KOPT-K1 (cell line): ENCODE results near the gene PRKN.

Experiments used
- H3K27ac ChIP-seq: fragments of 200-600 bp; sonication (generic); 2 replicates; pipeline ENCODE4 v1.5.1; 2016; ENCODE audit warnings: antibody characterized with exemption, mild to moderate bottlenecking, low read depth, low read length; ENCODE audit not compliant: poor library complexity, severe bottlenecking
- H3K36me3 ChIP-seq: fragments of 200-600 bp; sonication (generic); 2 replicates; pipeline ENCODE4 v1.5.1; 2017; ENCODE audit warnings: antibody characterized with exemption, mild to moderate bottlenecking, low read length, moderate library complexity; ENCODE audit not compliant: insufficient read depth
- H3K9me3 ChIP-seq: fragments of 200-600 bp; sonication (generic); 2 replicates; pipeline ENCODE4 v1.5.1; 2017; ENCODE audit warnings: antibody characterized with exemption, low read length, mild to moderate bottlenecking; ENCODE audit not compliant: insufficient read depth, poor library complexity, severe bottlenecking

The PRKN gene

GRCh38 chr6:161575523-161576254 is 1151.9 kb downstream of the PRKN start:
- Histone ChIP-seq H3K27ac (no peak overlapping the region), H3K9me3 (no peaks in the 10 kb centered on the region), H3K36me3 (no peaks in the 10 kb centered on the region)

- H3K9me3 ChIP-seq = no peaks in the 10 kb centered on the region
- no peaks in the 10 kb centered on the region for H3K36me3 ChIP-seq
- H3K27ac ChIP-seq = no peak overlapping the region
These were observed 1158.6 kb downstream of the PRKN start for GRCh38 chr6:161568885-161569456.

GRCh38 chr6:161564952-161565351 is 1162.6 kb downstream of the PRKN start:
- Histone ChIP-seq H3K36me3 (no peaks in the 10 kb centered on the region), H3K27ac (no peak overlapping the region), H3K9me3 (no peaks in the 10 kb centered on the region)

- no peaks in the 10 kb centered on the region for H3K9me3 ChIP-seq
- H3K27ac ChIP-seq = no peak overlapping the region
- H3K36me3 ChIP-seq = no peaks in the 10 kb centered on the region
These were observed 1165.7 kb downstream of the PRKN start for GRCh38 chr6:161561908-161562307.

GRCh38 chr6:161557333-161558107 is 1170.0 kb downstream of the PRKN start:
- no peak overlapping the region for H3K27ac ChIP-seq
- H3K9me3 ChIP-seq = peaks cover 5% of the 10 kb centered on the region

GRCh38 chr6:161554883-161555282 is 1172.7 kb downstream of the PRKN start:
- no peaks in the 10 kb centered on the region for H3K36me3 ChIP-seq
- H3K9me3 ChIP-seq = peaks cover 5% of the 10 kb centered on the region
- no peak overlapping the region for H3K27ac ChIP-seq

More at GRCh38 chr6:161557333-161558107, 1170.0 kb downstream of the PRKN start:
- no peaks in the 10 kb centered on the region for H3K36me3 ChIP-seq

- no peak overlapping the region for H3K27ac ChIP-seq
- H3K9me3 ChIP-seq = peaks cover under 1% of the 10 kb centered on the region
- no peaks in the 10 kb centered on the region for H3K36me3 ChIP-seq
These were observed 1177.5 kb downstream of the PRKN start for GRCh38 chr6:161549977-161550655.

- Histone ChIP-seq H3K9me3 (no peaks in the 10 kb centered on the region), H3K36me3 (no peaks in the 10 kb centered on the region), H3K27ac (no peak overlapping the region)
These were observed 1178.8 kb downstream of the PRKN start for GRCh38 chr6:161548713-161549296.

GRCh38 chr6:161547617-161548016 is 1179.9 kb downstream of the PRKN start:
- H3K27ac ChIP-seq = no peak overlapping the region
- no peaks in the 10 kb centered on the region for H3K9me3 ChIP-seq
- no peaks in the 10 kb centered on the region for H3K36me3 ChIP-seq

GRCh38 chr6:161546632-161547031 is 1180.9 kb downstream of the PRKN start:
- H3K9me3 ChIP-seq = no peaks in the 10 kb centered on the region
- no peak overlapping the region for H3K27ac ChIP-seq
- H3K36me3 ChIP-seq = no peaks in the 10 kb centered on the region

GRCh38 chr6:161545741-161546140 is 1181.8 kb downstream of the PRKN start:
- Histone ChIP-seq H3K9me3 (no peaks in the 10 kb centered on the region), H3K36me3 (no peaks in the 10 kb centered on the region), H3K27ac (no peak overlapping the region)

GRCh38 chr6:161544801-161545480 is 1182.6 kb downstream of the PRKN start:
- no peaks in the 10 kb centered on the region for H3K36me3 ChIP-seq
- no peaks in the 10 kb centered on the region for H3K9me3 ChIP-seq
- no peak overlapping the region for H3K27ac ChIP-seq

GRCh38 chr6:161543684-161544309 is 1183.8 kb downstream of the PRKN start:
- no peaks in the 10 kb centered on the region for H3K36me3 ChIP-seq
- H3K27ac ChIP-seq = no peak overlapping the region

More at GRCh38 chr6:161543684-161544309, 1183.8 kb downstream of the PRKN start:
- H3K9me3 ChIP-seq = no peaks in the 10 kb centered on the region
